ENCODE measurements around the gene OR10K2. TPM values are rescaled to one million over a fixed set of nuclear protein-coding genes. Genes with fewer than 3 reads are reported as not detected.
"Not testable (repeated sequence)": the region's sequence is repeated elsewhere in the genome, so short reads cannot be mapped to it uniquely, and the experiment has no call there.

Gene OR10K2
- total RNA-seq, 3 donors from 2014 or later = not detected

GRCh38 chr1:158398818-158399514 lies 27.1 kb downstream of the OR10K2 start, which contains the start of gene OR10T2:
Gene OR10T2 (minus strand): TSS chr1:158399466. CDS start chr1:158399466, 0 bp downstream.
- ATAC-seq (peak in 1 of 2 donors; percentile 27), DNase-seq (no peak)
- no peaks in the 10 kb centered on the region for H3K9me3 Mint-ChIP-seq
- no peak within 1 kb of the TSS for H3K4me3 Mint-ChIP-seq
- H3K36me3 Mint-ChIP-seq (ENCODE audit: insufficient read depth) = no peaks in the 10 kb centered on the region
- H3K27me3 Mint-ChIP-seq (ENCODE audit: low read depth) = peaks cover 18% of the 10 kb centered on the region
- no peaks in the 10 kb centered on the region for H3K4me1 Mint-ChIP-seq (ENCODE audit: low read depth)

- H3K27me3 Mint-ChIP-seq (ENCODE audit: low read depth) = peaks cover 21% of the 10 kb centered on the region
Measured at GRCh38 chr1:158396646-158397045, 29.4 kb downstream of the OR10K2 start.

GRCh38 chr1:158393476-158393875 lies 32.6 kb downstream of the OR10K2 start:
- DNase-seq (no peak), ATAC-seq (no peak)
- Mint-ChIP-seq H3K4me1 (ENCODE audit: low read depth) (no peaks in the 10 kb centered on the region), H3K36me3 (ENCODE audit: insufficient read depth) (no peaks in the 10 kb centered on the region), H3K9me3 (no peaks in the 10 kb centered on the region), H3K4me3 (no peak overlapping the region), H3K27me3 (ENCODE audit: low read depth) (peaks cover 17% of the 10 kb centered on the region)

More at GRCh38 chr1:158396646-158397045, 29.4 kb downstream of the OR10K2 start:
- ATAC-seq = no peak
- no peaks in the 10 kb centered on the region for H3K9me3 Mint-ChIP-seq
- DNase-seq = no peak
- no peak overlapping the region for H3K4me3 Mint-ChIP-seq
- no peaks in the 10 kb centered on the region for H3K36me3 Mint-ChIP-seq (ENCODE audit: insufficient read depth)
- H3K4me1 Mint-ChIP-seq (ENCODE audit: low read depth) = no peaks in the 10 kb centered on the region

GRCh38 chr1:158391099-158391498 lies 34.9 kb downstream of the OR10K2 start:
- Mint-ChIP-seq H3K27me3 (ENCODE audit: low read depth) (peaks cover 17% of the 10 kb centered on the region), H3K4me1 (ENCODE audit: low read depth) (no peaks in the 10 kb centered on the region), H3K4me3 (no peak overlapping the region), H3K36me3 (ENCODE audit: insufficient read depth) (no peaks in the 10 kb centered on the region), H3K9me3 (no peaks in the 10 kb centered on the region)
- DNase-seq = no peak
- no peak for ATAC-seq

DNA sequence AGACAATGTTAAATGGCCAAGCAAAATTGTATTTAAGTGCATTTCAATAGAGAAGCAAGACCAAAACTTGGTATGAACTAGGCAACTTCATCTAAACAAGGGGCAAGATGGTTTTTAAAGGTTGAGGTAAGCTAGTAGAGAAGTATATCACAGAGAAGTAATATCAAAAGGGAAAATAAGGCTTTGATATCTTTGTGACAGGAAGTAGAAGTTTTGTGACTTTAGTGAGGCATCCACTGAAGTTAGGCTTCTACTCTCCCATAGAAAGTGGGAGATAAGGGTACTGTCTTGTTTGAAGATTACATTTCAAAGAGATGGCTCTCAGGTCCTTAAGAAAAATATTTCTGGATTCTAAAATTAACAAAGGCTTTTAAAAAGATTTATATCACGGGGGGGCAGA lies 35.7 kb downstream of the OR10K2 start:
- Mint-ChIP-seq H3K9me3 (no peaks in the 10 kb centered on the region), H3K27me3 (ENCODE audit: low read depth) (peaks cover 17% of the 10 kb centered on the region)
- no peak for ATAC-seq

GRCh38 chr1:158374860-158375259 lies 51.2 kb downstream of the OR10K2 start:
- DNase-seq (no peak), ATAC-seq (no peak)
- Mint-ChIP-seq H3K36me3 (ENCODE audit: insufficient read depth) (no peaks in the 10 kb centered on the region), H3K27me3 (ENCODE audit: low read depth) (peaks cover 23% of the 10 kb centered on the region), H3K4me1 (ENCODE audit: low read depth) (no peaks in the 10 kb centered on the region), H3K4me3 (no peak overlapping the region), H3K9me3 (peaks cover 13% of the 10 kb centered on the region)

More for the DNA sequence above, 35.7 kb downstream of the OR10K2 start:
- H3K36me3 Mint-ChIP-seq (ENCODE audit: insufficient read depth) = no peaks in the 10 kb centered on the region
- no peak overlapping the region for H3K4me3 Mint-ChIP-seq
- no peak for DNase-seq
- no peaks in the 10 kb centered on the region for H3K4me1 Mint-ChIP-seq (ENCODE audit: low read depth)

- Mint-ChIP-seq H3K27me3 (ENCODE audit: low read depth) (peaks cover 29% of the 10 kb centered on the region), H3K9me3 (peaks cover 13% of the 10 kb centered on the region)
- not testable (repeated sequence) for DNase-seq; H3K4me1 Mint-ChIP-seq (ENCODE audit: low read depth); H3K4me3 Mint-ChIP-seq; ATAC-seq; H3K36me3 Mint-ChIP-seq (ENCODE audit: insufficient read depth)
Measured at GRCh38 chr1:158374101-158374500, 51.9 kb downstream of the OR10K2 start.

GRCh38 chr1:158371188-158371953 lies 54.7 kb downstream of the OR10K2 start:
- no peak for DNase-seq
- Mint-ChIP-seq H3K36me3 (ENCODE audit: insufficient read depth) (no peaks in the 10 kb centered on the region), H3K27me3 (ENCODE audit: low read depth) (peaks cover 31% of the 10 kb centered on the region), H3K9me3 (peaks cover 14% of the 10 kb centered on the region), H3K4me1 (ENCODE audit: low read depth) (no peaks in the 10 kb centered on the region), H3K4me3 (no peak overlapping the region)
- ATAC-seq = peak; percentile 97 to 99

Other genes with a start within 250 kb of the OR10K2 start
- not detected for gene CD1D, start 245.3 kb downstream of the OR10K2 start, total RNA-seq
- gene CD1A, start 171.8 kb downstream of the OR10K2 start, total RNA-seq = not detected
- gene CD1C, start 136.3 kb downstream of the OR10K2 start, total RNA-seq = under 1 TPM; 0.35 to 0.61 (median 0.49) TPM
- gene CD1B, start 94.7 kb downstream of the OR10K2 start, total RNA-seq = not detected
- not detected for gene CD1E, start 72.3 kb downstream of the OR10K2 start, total RNA-seq
- not detected for gene OR10T2, start 26.8 kb downstream of the OR10K2 start, total RNA-seq
- gene OR10K1, start 35.6 kb upstream of the OR10K2 start, total RNA-seq = not detected
- not detected for gene OR10R2, start 46.0 kb upstream of the OR10K2 start, total RNA-seq
- not detected for gene OR6Y1, start 128.2 kb upstream of the OR10K2 start, total RNA-seq
- not detected for gene OR6P1, start 144.3 kb upstream of the OR10K2 start, total RNA-seq
- not detected for gene OR10X1, start 153.7 kb upstream of the OR10K2 start, total RNA-seq
- gene OR10Z1, start 179.0 kb upstream of the OR10K2 start, total RNA-seq = not detected

Measured in activated T-cell treated with anti-CD3 and anti-CD28 coated beads, Interleukin-2, amount 50 U/mL, for 4 hours (primary cell).